ENCODE measurements around the gene SOX10. TPM values are rescaled to one million over a fixed set of nuclear protein-coding genes. Genes with fewer than 3 reads are reported as not detected.

Gene SOX10
- total and polyA plus RNA-seq, 2 of the 13 experiments (the other 11 are each of a cell fraction or from before 2014, with no cell fraction given) = not detected

DNA sequence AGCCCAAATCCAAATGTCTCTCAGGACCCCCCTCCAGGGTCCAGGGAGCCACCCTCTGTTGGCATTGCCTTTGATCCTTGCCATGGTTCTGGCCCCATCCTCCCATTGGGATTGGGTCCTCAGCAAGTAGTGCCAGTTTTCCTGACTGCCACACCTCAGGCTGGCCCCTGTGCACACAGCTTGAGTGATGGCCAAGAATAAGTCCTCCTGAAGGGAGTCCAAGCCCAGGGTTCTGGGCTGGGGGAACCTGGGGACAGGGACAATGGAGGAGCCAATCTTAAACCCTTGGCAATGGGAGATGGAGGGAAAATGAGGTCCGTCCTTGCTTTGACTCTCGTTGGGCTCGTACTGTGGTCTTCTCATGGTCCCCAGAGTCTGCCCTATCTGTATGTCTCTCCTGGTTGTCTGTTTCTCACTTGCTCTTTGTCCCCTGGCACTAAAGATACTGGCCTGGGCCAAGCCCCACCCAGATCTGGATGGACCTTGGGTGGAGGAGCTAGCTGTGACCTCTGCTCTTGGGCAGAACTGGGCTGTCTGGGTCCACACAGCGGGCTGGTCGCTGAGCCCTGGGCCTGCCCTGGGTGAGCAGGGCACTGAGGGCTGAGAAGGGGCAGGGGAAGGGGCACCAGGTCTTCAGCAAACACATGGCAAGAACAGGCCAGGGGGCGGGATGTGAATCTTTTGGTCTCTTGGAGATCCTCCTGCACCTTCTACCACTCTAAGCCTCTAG is 2.9 kb downstream of the SOX10 start (continued):
- no peak for TF ChIP-seq ZBTB8A (CRISPR knock-in tag; IDR thresholded peaks at IDR 0.05; ENCODE audit: borderline replicate concordance, low read depth)
- TF ChIP-seq RXRB (CRISPR knock-in tag; IDR thresholded peaks at IDR 0.05; ENCODE audit: borderline replicate concordance) = peak; percentile 69; the same call in 1 of the 2 replicates
- TF ChIP-seq REL (CRISPR knock-in tag; conservative IDR thresholded peaks at IDR 0.05) = no peak
- TF ChIP-seq NFATC3 (CRISPR knock-in tag; IDR thresholded peaks at IDR 0.05) = no peak
- no peak for TF ChIP-seq GATA4 (IDR thresholded peaks at IDR 0.05; ENCODE audit: borderline replicate concordance, low read depth)
- peak in 1 of 2 experiments; percentile 29; a peak in 1 of 4 replicates for TF ChIP-seq EP300 (IDR thresholded peaks at IDR 0.05; ENCODE audit: low read depth in 2 of 2, low read length in 2 of 2)
- no peak for TF ChIP-seq EP300 (CRISPR knock-in tag; IDR thresholded peaks at IDR 0.05; ENCODE audit: borderline replicate concordance)
- TF ChIP-seq, protein P1, sequence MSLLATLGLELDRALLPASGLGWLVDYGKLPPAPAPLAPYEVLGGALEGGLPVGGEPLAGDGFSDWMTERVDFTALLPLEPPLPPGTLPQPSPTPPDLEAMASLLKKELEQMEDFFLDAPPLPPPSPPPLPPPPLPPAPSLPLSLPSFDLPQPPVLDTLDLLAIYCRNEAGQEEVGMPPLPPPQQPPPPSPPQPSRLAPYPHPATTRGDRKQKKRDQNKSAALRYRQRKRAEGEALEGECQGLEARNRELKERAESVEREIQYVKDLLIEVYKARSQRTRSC (CRISPR knock-in tag; IDR thresholded peaks at IDR 0.05; ENCODE audit: low read depth) = no peak
- TF ChIP-seq SALL2 (CRISPR knock-in tag; IDR thresholded peaks at IDR 0.05) = no peak
- TF ChIP-seq, protein P2, sequence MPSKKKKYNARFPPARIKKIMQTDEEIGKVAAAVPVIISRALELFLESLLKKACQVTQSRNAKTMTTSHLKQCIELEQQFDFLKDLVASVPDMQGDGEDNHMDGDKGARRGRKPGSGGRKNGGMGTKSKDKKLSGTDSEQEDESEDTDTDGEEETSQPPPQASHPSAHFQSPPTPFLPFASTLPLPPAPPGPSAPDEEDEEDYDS (CRISPR knock-in tag; IDR thresholded peaks at IDR 0.05) = peak; percentile 38; the same call in 1 of the 2 replicates
- 0 out of 2 replicates have a peak, but pooled peaks have one; percentile 44 for TF ChIP-seq ZNF567 (CRISPR knock-in tag; IDR thresholded peaks at IDR 0.05; ENCODE audit: borderline replicate concordance)
- TF ChIP-seq SOX13 (IDR thresholded peaks at IDR 0.05) = no peak
- TF ChIP-seq SOX13 (CRISPR knock-in tag; conservative IDR thresholded peaks at IDR 0.05 in 1 of 2, IDR thresholded peaks at IDR 0.05 in 1 of 2) = peak in 1 of 2 experiments; percentile 25; a peak in 1 of 4 replicates
- TF ChIP-seq, protein P3, sequence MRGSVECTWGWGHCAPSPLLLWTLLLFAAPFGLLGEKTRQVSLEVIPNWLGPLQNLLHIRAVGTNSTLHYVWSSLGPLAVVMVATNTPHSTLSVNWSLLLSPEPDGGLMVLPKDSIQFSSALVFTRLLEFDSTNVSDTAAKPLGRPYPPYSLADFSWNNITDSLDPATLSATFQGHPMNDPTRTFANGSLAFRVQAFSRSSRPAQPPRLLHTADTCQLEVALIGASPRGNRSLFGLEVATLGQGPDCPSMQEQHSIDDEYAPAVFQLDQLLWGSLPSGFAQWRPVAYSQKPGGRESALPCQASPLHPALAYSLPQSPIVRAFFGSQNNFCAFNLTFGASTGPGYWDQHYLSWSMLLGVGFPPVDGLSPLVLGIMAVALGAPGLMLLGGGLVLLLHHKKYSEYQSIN (CRISPR knock-in tag; IDR thresholded peaks at IDR 0.05; ENCODE audit: borderline replicate concordance) = no peak
- TF ChIP-seq, protein P4, sequence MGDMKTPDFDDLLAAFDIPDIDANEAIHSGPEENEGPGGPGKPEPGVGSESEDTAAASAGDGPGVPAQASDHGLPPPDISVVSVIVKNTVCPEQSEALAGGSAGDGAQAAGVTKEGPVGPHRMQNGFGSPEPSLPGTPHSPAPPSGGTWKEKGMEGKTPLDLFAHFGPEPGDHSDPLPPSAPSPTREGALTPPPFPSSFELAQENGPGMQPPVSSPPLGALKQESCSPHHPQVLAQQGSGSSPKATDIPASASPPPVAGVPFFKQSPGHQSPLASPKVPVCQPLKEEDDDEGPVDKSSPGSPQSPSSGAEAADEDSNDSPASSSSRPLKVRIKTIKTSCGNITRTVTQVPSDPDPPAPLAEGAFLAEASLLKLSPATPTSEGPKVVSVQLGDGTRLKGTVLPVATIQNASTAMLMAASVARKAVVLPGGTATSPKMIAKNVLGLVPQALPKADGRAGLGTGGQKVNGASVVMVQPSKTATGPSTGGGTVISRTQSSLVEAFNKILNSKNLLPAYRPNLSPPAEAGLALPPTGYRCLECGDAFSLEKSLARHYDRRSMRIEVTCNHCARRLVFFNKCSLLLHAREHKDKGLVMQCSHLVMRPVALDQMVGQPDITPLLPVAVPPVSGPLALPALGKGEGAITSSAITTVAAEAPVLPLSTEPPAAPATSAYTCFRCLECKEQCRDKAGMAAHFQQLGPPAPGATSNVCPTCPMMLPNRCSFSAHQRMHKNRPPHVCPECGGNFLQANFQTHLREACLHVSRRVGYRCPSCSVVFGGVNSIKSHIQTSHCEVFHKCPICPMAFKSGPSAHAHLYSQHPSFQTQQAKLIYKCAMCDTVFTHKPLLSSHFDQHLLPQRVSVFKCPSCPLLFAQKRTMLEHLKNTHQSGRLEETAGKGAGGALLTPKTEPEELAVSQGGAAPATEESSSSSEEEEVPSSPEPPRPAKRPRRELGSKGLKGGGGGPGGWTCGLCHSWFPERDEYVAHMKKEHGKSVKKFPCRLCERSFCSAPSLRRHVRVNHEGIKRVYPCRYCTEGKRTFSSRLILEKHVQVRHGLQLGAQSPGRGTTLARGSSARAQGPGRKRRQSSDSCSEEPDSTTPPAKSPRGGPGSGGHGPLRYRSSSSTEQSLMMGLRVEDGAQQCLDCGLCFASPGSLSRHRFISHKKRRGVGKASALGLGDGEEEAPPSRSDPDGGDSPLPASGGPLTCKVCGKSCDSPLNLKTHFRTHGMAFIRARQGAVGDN (CRISPR knock-in tag; IDR thresholded peaks at IDR 0.05) = peak; percentile 74
- TF ChIP-seq NFRKB (IDR thresholded peaks at IDR 0.05) = no peak
- TF ChIP-seq NBN (conservative IDR thresholded peaks at IDR 0.05) = no peak
- TF ChIP-seq NONO (IDR thresholded peaks at IDR 0.05) = no peak
- TF ChIP-seq NONO (CRISPR knock-in tag; conservative IDR thresholded peaks at IDR 0.05) = no peak
- TF ChIP-seq ZNF326 (CRISPR knock-in tag; IDR thresholded peaks at IDR 0.05; ENCODE audit: borderline replicate concordance) = no peak
- TF ChIP-seq, protein P5, sequence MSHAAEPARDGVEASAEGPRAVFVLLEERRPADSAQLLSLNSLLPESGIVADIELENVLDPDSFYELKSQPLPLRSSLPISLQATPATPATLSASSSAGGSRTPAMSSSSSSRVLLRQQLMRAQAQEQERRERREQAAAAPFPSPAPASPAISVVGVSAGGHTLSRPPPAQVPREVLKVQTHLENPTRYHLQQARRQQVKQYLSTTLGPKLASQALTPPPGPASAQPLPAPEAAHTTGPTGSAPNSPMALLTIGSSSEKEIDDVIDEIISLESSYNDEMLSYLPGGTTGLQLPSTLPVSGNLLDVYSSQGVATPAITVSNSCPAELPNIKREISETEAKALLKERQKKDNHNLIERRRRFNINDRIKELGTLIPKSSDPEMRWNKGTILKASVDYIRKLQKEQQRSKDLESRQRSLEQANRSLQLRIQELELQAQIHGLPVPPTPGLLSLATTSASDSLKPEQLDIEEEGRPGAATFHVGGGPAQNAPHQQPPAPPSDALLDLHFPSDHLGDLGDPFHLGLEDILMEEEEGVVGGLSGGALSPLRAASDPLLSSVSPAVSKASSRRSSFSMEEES (CRISPR knock-in tag; IDR thresholded peaks at IDR 0.05) = no peak

Data from HepG2 (cell line).